B cell (primary cell): Measurements from ENCODE around the gene CAPN10. TPM values are rescaled to one million over a fixed set of nuclear protein-coding genes. Genes with fewer than 3 reads are reported as not detected.

ENCODE experiments used
- ATAC-seq: fragments of 200-7000 bp; cut with Tn5 transposase; one replicate; pipeline ENCODE4 v1.10.0; 2021; ENCODE audit warnings: low read depth, mild to moderate bottlenecking, moderate number of reproducible peaks, moderate library complexity
- CTCF ChIA-PET: fragments of 350-600 bp; sonication (Branson Sonifier 250); formaldehyde crosslinking; loops from one replicate; lab custom pipeline; 2021; ENCODE audit warnings: antibody characterized with exemption, inconsistent platforms; lab: Charles Lee
- POLR2A ChIA-PET: fragments of 350-600 bp; sonication (Branson Sonifier 250); formaldehyde crosslinking; loops from one replicate; lab custom pipeline; 2021; ENCODE audit warnings: antibody characterized with exemption; lab: Charles Lee
- DNase-seq: peaks from one replicate; pipeline ENCODE4 v3.0.0; 2013
- H2AFZ ChIP-seq: 2 replicates; pipeline ENCODE4 v1.6.1; 2012; ENCODE audit warnings: mild to moderate bottlenecking, low read depth, low read length; ENCODE audit not compliant: insufficient read depth, poor library complexity, severe bottlenecking
- H3K27ac ChIP-seq, 2 donors: 1 replicate in 1 of 2; 2 replicates in 1 of 2; pipeline ENCODE4 v1.5.1; 2012 to 2013; ENCODE audit warnings: low read length in 2 of 2, mild to moderate bottlenecking in 2 of 2, moderate library complexity in 1 of 2
- H3K27me3 ChIP-seq, 4 experiments: fragments of 200-600 bp in 1 of 4; sonication (generic) in 1 of 4; replicated peaks in 1 of 4; 1 replicate in 2 of 4; 2 replicates in 2 of 4; pipeline versions ENCODE4 v1.6.1 to v1.7.0; 2013 to 2016; ENCODE audit warnings: low read length in 3 of 4, mild to moderate bottlenecking in 2 of 4, mixed read lengths in 1 of 4, moderate library complexity in 1 of 4; ENCODE audit not compliant: insufficient read depth in 4 of 4, control insufficient read depth in 3 of 4; ENCODE audit errors: control extremely low read depth in 1 of 4
- H3K36me3 ChIP-seq, 2 experiments: replicated peaks in 1 of 2; 1 replicate in 1 of 2; 2 replicates in 1 of 2; pipeline versions ENCODE4 v1.6.1 to v1.7.1; 2013; ENCODE audit warnings: low read length in 1 of 2; ENCODE audit not compliant: insufficient read depth in 2 of 2, control insufficient read depth in 1 of 2; ENCODE audit errors: control extremely low read depth in 1 of 2, extremely low read depth in 1 of 2
- H3K4me1 ChIP-seq, 2 donors: fragments of 200-600 bp in 1 of 2; sonication (generic) in 1 of 2; 1 replicate in 1 of 2; 2 replicates in 1 of 2; pipeline versions ENCODE4 v1.5.1 to v1.6.1; 2013 to 2017; ENCODE audit warnings: low read length in 2 of 2; ENCODE audit not compliant: control insufficient read depth in 2 of 2, insufficient read depth in 2 of 2
- H3K4me2 ChIP-seq: replicated peaks from 2 replicates; pipeline ENCODE3; 2012; ENCODE audit warnings: mild to moderate bottlenecking, low read depth, low read length; ENCODE audit not compliant: poor library complexity, severe bottlenecking
- H3K4me3 ChIP-seq, 5 experiments: fragments of 200-600 bp in 1 of 5; sonication (generic) in 1 of 5; 1 replicate in 3 of 5; 2 replicates in 2 of 5; pipeline versions ENCODE4 v1.5.1 to v1.7.0; 2011 to 2016; ENCODE audit warnings: low read length in 4 of 5, mild to moderate bottlenecking in 4 of 5, low read depth in 2 of 5, control low read depth in 1 of 5, moderate library complexity in 1 of 5; ENCODE audit not compliant: insufficient read depth in 1 of 5; ENCODE audit errors: control extremely low read depth in 1 of 5, extremely low read depth in 1 of 5
- H3K79me2 ChIP-seq: fragments of 200-600 bp; sonication (generic); one replicate; pipeline ENCODE4 v1.6.0; 2016; ENCODE audit warnings: low read length; ENCODE audit not compliant: control insufficient read depth, insufficient read depth
- H3K9ac ChIP-seq: fragments of 200-600 bp; sonication (generic); 2 replicates; pipeline ENCODE4 v1.6.1; 2017; ENCODE audit warnings: mild to moderate bottlenecking, low read length, moderate library complexity
- H3K9me3 ChIP-seq, 3 donors: one replicate each; pipeline versions ENCODE4 v1.6.1 to v1.7.1; 2013; ENCODE audit warnings: low read length in 2 of 3; ENCODE audit not compliant: control insufficient read depth in 2 of 3, insufficient read depth in 1 of 3; ENCODE audit errors: control extremely low read depth in 1 of 3
- H4K20me1 ChIP-seq: 2 replicates; pipeline ENCODE4 v1.6.0; 2012; ENCODE audit warnings: mild to moderate bottlenecking, low read length; ENCODE audit not compliant: insufficient read depth, control insufficient read depth, poor library complexity, severe bottlenecking
- H3K27ac Mint-ChIP-seq: one replicate; pipeline ENCODE4 v1.8.0; 2021; ENCODE audit warnings: mixed read lengths
- H3K27me3 Mint-ChIP-seq: one replicate; pipeline ENCODE4 v1.8.0; 2021; ENCODE audit warnings: mixed read lengths
- H3K4me1 Mint-ChIP-seq: one replicate; pipeline ENCODE4 v1.8.0; 2021; ENCODE audit warnings: mixed read lengths
- H3K4me3 Mint-ChIP-seq: one replicate; pipeline ENCODE4 v1.8.0; 2021; ENCODE audit warnings: mixed read lengths
- H3K9me3 Mint-ChIP-seq: one replicate; pipeline ENCODE4 v1.8.0; 2022; ENCODE audit warnings: mixed read lengths; ENCODE audit not compliant: insufficient read depth
- EZH2 ChIP-seq: IDR thresholded peaks from 2 replicates; pipeline ENCODE4 v1.6.1; 2012; ENCODE audit warnings: borderline replicate concordance, low read depth, mild to moderate bottlenecking, moderate library complexity, low read length; ENCODE audit not compliant: insufficient read depth, poor library complexity, severe bottlenecking
- WGBS: methylation state at CpG from one replicate; pipeline ENCODE4 v1.1.5; 2013; ENCODE audit warnings: missing lambda C conversion rate; ENCODE audit not compliant: insufficient coverage; 5-methylcytosine and 5-hydroxymethylcytosine counted together
- intact Hi-C: fragments of 100-400 bp; cut with micrococcal nuclease; formaldehyde crosslinking; loops from one replicate; pipeline ENCODE4 v1.10.0; 2022
- polyA plus RNA-seq: library from polyadenylated mRNA; depleted of rRNA; stranded (reverse); fragments of >200 nt; gene quantifications from 2 replicates; pipeline ENCODE4 v1.2.3, GENCODE V29; 2012
- total RNA-seq, 2 donors: library from RNA; stranded (reverse); fragments of 120-200 nt in 1 of 2; gene quantifications; 1 replicate in 1 of 2; 2 replicates in 1 of 2; pipeline versions ENCODE4 v1.2.3 to v1.2.4, GENCODE V29; 2013 to 2022
- TF ChIP-seq, protein P1 (sequence below): fragments of 200-600 bp; IDR thresholded peaks from one replicate; pipeline ENCODE4 v1.8.0; 2022; ENCODE audit warnings: antibody characterized with exemption, mild to moderate bottlenecking

Gene CAPN10
- total and polyA plus RNA-seq, 2 donors (not counting 1 experiment from before 2014, with no cell fraction given): 73.4 to 92.1 TPM

DNA sequence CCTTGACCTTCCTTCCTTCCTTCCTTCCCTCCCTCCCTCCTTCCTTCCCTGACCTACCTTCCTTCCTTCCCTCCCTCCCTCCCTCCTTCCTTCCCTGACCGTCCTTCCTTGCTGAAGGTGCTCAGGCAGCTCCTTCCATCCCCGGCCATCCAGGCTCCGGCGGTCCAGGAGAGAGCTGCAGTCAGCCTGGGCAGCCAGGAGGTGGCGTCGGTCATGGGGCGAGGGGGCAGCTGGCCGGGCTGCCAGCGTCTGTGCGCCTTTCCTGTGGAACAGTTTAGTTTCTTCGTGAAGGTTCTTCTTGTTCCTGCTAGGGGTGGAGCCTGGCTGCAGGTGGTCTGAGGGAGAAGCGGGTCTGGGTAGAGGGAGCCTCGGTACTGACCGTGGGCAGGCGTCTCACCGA lies 54.4 kb downstream of the CAPN10 start:
- no peaks in the 10 kb centered on the region for H3K36me3 ChIP-seq
- Mint-ChIP-seq H3K9me3 (no peaks in the 10 kb centered on the region), H3K27ac (no peak overlapping the region), H3K27me3 (peaks cover 3% of the 10 kb centered on the region), H3K4me1 (no peaks in the 10 kb centered on the region), H3K4me3 (no peak overlapping the region)
- ChIA-PET CTCF (interaction anchor here (1.0 kb wide), 1 partner anchor 11 kb away, joined by 3 read pairs; no protein-coding TSS in a partner anchor), POLR2A (no interaction called here)
- H3K4me1 ChIP-seq: no peaks in the 10 kb centered on the region
- H3K9me3 ChIP-seq: peaks cover 0 to 9% (median 0%) of the 10 kb centered on the region in 3 donors
- TF ChIP-seq, protein P1, sequence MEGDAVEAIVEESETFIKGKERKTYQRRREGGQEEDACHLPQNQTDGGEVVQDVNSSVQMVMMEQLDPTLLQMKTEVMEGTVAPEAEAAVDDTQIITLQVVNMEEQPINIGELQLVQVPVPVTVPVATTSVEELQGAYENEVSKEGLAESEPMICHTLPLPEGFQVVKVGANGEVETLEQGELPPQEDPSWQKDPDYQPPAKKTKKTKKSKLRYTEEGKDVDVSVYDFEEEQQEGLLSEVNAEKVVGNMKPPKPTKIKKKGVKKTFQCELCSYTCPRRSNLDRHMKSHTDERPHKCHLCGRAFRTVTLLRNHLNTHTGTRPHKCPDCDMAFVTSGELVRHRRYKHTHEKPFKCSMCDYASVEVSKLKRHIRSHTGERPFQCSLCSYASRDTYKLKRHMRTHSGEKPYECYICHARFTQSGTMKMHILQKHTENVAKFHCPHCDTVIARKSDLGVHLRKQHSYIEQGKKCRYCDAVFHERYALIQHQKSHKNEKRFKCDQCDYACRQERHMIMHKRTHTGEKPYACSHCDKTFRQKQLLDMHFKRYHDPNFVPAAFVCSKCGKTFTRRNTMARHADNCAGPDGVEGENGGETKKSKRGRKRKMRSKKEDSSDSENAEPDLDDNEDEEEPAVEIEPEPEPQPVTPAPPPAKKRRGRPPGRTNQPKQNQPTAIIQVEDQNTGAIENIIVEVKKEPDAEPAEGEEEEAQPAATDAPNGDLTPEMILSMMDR: no peak
- no peak for TF ChIP-seq EZH2
- no peak for ATAC-seq
- no peak overlapping the region for H3K27ac ChIP-seq
- no peak overlapping the region for H2AFZ ChIP-seq
- H3K4me2 ChIP-seq: no peak overlapping the region
- no peaks in the 10 kb centered on the region for H3K79me2 ChIP-seq
- 24% methylated on average over 11 of the region's 16 CpGs for WGBS
- H3K9ac ChIP-seq: no peak overlapping the region
- DNase-seq: no peak
- no peaks in the 10 kb centered on the region for H4K20me1 ChIP-seq
- no peak overlapping the region for H3K4me3 ChIP-seq
- intact Hi-C loops: no loop called here
- H3K27me3 ChIP-seq: peaks cover 0 to 13% (median 0%) of the 10 kb centered on the region in 4 experiments

DNA sequence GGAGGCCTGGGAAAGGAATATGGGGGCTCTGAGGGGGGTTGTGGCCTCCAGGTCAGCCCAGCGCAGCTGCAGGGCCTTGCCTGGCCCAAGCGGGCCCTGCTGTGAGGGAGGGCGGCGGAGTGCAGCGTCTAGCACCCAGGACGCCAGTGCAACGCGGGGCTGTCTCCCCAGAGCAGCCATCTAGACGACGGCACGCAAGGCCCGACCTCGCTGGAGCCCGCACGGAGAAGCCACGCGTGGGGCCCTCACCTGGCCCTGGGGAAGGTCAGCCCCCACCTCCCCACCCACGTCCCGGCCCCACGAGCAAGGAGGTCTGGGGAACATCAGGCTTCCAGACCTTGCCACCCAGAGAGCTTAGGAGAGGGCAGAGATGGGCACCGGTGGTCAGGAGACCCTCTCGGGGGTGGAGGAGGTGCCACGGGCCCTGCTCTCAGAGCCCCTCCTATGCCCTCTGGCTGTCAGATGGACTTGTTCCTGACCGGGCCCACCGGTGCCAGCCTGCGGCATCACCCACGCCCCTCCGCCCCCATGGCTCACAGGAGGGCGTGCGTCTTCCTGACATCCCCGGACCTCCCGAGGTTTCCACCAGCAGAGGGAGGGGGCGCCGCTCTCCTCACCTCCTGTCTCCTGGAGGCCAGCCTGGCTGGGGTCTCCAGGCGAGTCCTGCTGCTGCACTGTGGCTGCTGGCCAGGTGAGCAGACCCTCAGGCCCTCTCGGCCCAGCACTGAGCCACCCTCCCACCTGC lies 55.7 kb downstream of the CAPN10 start:
- H3K27me3 Mint-ChIP-seq: peaks cover 4% of the 10 kb centered on the region
- no peaks in the 10 kb centered on the region for H3K4me1 Mint-ChIP-seq
- Histone ChIP-seq H2AFZ (no peak overlapping the region), H3K9ac (no peak overlapping the region), H3K9me3 (peaks cover 0 to 13% (median 0%) of the 10 kb centered on the region in 3 donors), H3K36me3 (no peaks in the 10 kb centered on the region), H3K27ac (no peak overlapping the region), H3K4me3 (no peak overlapping the region), H3K79me2 (no peaks in the 10 kb centered on the region), H3K4me2 (no peak overlapping the region), H4K20me1 (no peaks in the 10 kb centered on the region), H3K27me3 (peaks cover 0 to 13% (median 0%) of the 10 kb centered on the region in 4 experiments), H3K4me1 (no peaks in the 10 kb centered on the region)
- intact Hi-C loops: no loop called here
- H3K9me3 Mint-ChIP-seq: no peaks in the 10 kb centered on the region
- no peak overlapping the region for H3K27ac Mint-ChIP-seq
- H3K4me3 Mint-ChIP-seq: no peak overlapping the region
- WGBS: 91% methylated on average over 36 of the region's 36 CpGs
- CTCF ChIA-PET: no interaction called here
- DNase-seq (no peak), ATAC-seq (no peak)
- TF ChIP-seq, protein P1: no peak
- no peak for TF ChIP-seq EZH2
- POLR2A ChIA-PET: no interaction called here
